SIG-M5 treated with dmso at 0.1 percent for 504 hours (cell line): ENCODE data around the gene RFT1.

Source experiments
- DNase-seq: peaks from one replicate; lab custom pipeline; 2025; ENCODE audit not compliant: unreplicated experiment; lab: John Stamatoyannopoulos, UW

The RFT1 gene

DNA sequence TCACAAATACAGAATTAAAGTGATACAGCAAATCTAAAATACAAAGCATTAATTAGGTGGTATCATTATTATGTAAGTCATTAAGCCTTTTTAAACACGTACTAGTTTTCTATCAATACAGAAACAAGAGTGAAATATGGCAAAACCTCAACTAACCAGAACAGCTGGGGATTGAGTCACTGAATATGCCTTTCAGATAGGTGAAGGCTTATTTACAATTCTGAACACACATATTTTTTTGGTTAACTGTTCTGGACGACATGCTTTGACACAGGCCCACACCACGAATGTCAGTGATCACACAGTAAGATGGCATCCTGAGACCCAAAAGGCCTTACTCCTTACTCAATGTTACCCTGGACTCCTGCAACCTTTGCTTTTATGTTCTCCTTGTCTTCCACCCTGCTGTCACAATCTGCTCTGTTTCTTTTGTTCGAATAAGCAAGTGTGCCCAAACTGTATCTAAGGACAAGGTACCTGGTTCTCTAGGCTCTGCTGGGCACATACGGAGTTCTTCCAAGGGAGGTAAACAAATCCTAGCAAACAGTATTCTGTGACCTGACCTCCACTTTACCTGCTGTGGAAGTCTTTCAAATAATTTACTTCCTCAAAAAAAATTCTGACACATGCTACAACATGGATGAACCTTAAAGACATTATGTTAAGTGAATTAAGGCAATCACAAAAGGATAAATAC lies 91.4 kb downstream of the RFT1 start:
- DNase-seq: no peak
